Thoracic aorta (tissue), 2 donors: Measurements from ENCODE around the gene PLCXD1. TPM values are rescaled to one million over a fixed set of nuclear protein-coding genes. Genes with fewer than 3 reads are reported as not detected.
"Not testable (repeated sequence)": the region's sequence is repeated elsewhere in the genome, so short reads cannot be mapped to it uniquely, and the experiment has no call there.

Source experiments
- ATAC-seq: fragments of 150-250 bp; one replicate; pipeline ENCODE4 v1.8.0; 2017; ENCODE audit warnings: low read depth; ENCODE audit not compliant: insufficient number of reproducible peaks, low FRiP score
- DNase-seq: peaks from one replicate; pipeline ENCODE4 v3.0.0-alpha.2; 2020; ENCODE audit warnings: low spot score
- H3K27ac ChIP-seq, 2 donors: fragments of 200-600 bp; sonication (generic); 1 replicate in 1 of 2; 2 replicates in 1 of 2; pipeline ENCODE4 v1.5.1; 2016; ENCODE audit warnings: mild to moderate bottlenecking in 2 of 2, moderate library complexity in 2 of 2
- H3K27me3 ChIP-seq: fragments of 200-600 bp; sonication (generic); replicated peaks from 2 replicates; pipeline ENCODE4 v1.6.0; 2016; ENCODE audit warnings: mild to moderate bottlenecking; ENCODE audit not compliant: insufficient read depth
- H3K36me3 ChIP-seq: fragments of 200-600 bp; sonication (generic); one replicate; pipeline ENCODE4 v1.5.1; 2016
- H3K4me1 ChIP-seq, 2 donors: fragments of 200-600 bp; sonication (generic); 1 replicate in 1 of 2; 2 replicates in 1 of 2; pipeline versions ENCODE4 v1.5.1 to v1.6.0; 2016; ENCODE audit warnings: low read depth in 2 of 2, mild to moderate bottlenecking in 1 of 2; ENCODE audit not compliant: control insufficient read depth in 1 of 2
- H3K4me3 ChIP-seq: fragments of 200-600 bp; sonication (generic); 2 replicates; pipeline ENCODE4 v1.5.1; 2016; ENCODE audit warnings: mild to moderate bottlenecking
- H3K9me3 ChIP-seq: fragments of 200-600 bp; sonication (generic); 2 replicates; pipeline ENCODE4 v1.5.1; 2016
- CTCF ChIP-seq: fragments of 200-600 bp; sonication (generic); IDR thresholded peaks from one replicate; pipeline ENCODE4 v1.5.1; 2019; ENCODE audit warnings: antibody characterized with exemption
- total RNA-seq, 2 donors: library from RNA; depleted of rRNA; stranded (reverse); fragments of >200 nt; gene quantifications; one replicate each; pipeline versions ENCODE4 v1.1.0 to v1.2.3, GENCODE V29; 2016

PLCXD1 gene
- total RNA-seq: 10 to 100 TPM; 14.5 to 29.0 TPM

GRCh38 chrX:281166-281999, at the start of gene PLCXD1:
Gene PLCXD1, plus strand, starts transcription at chrX:281381. Its CDS starts 2,807 bp downstream, at chrX:284188.
- H3K9me3 ChIP-seq: no peaks in the 10 kb centered on the region
- H3K27ac ChIP-seq: no peak within 1 kb of the TSS
- ATAC-seq (no peak), DNase-seq (no peak)
- no peak for TF ChIP-seq CTCF
- peak within 1 kb of the TSS; percentile 42 for H3K4me3 ChIP-seq
- no peaks in the 10 kb centered on the region for H3K36me3 ChIP-seq
- peaks cover 0 to 6% of the 10 kb centered on the region in 2 donors for H3K4me1 ChIP-seq
- H3K27me3 ChIP-seq: no peaks in the 10 kb centered on the region

GRCh38 chrX:231637-232277, 49.4 kb upstream of the PLCXD1 start:
- not testable (repeated sequence) for H3K36me3 ChIP-seq, H3K27ac ChIP-seq, H3K4me3 ChIP-seq, DNase-seq, H3K27me3 ChIP-seq, H3K9me3 ChIP-seq, H3K4me1 ChIP-seq, ATAC-seq

GRCh38 chrX:232278-232655, 48.9 kb upstream of the PLCXD1 start:
- ATAC-seq, H3K27me3 ChIP-seq, H3K4me3 ChIP-seq, H3K9me3 ChIP-seq, H3K27ac ChIP-seq, DNase-seq, H3K36me3 ChIP-seq, H3K4me1 ChIP-seq: not testable (repeated sequence)

GRCh38 chrX:236201-236600, 45.0 kb upstream of the PLCXD1 start:
- H3K27me3 ChIP-seq, H3K9me3 ChIP-seq, ATAC-seq, H3K27ac ChIP-seq, H3K36me3 ChIP-seq, H3K4me3 ChIP-seq, H3K4me1 ChIP-seq, DNase-seq: not testable (repeated sequence)

- Histone ChIP-seq H3K4me1 (no peaks in the 10 kb centered on the region), H3K27ac (no peak overlapping the region), H3K4me3 (no peak overlapping the region), H3K36me3 (no peaks in the 10 kb centered on the region), H3K27me3 (no peaks in the 10 kb centered on the region), H3K9me3 (no peaks in the 10 kb centered on the region)
- TF ChIP-seq CTCF: no peak
- no peak for DNase-seq
- no peak for ATAC-seq
These were observed 30.2 kb upstream of the PLCXD1 start for GRCh38 chrX:250965-251364.

GRCh38 chrX:251396-252243, 29.6 kb upstream of the PLCXD1 start:
- H3K9me3 ChIP-seq, H3K36me3 ChIP-seq, H3K4me1 ChIP-seq, ATAC-seq, DNase-seq, H3K4me3 ChIP-seq, H3K27ac ChIP-seq, H3K27me3 ChIP-seq: not testable (repeated sequence)
